Peyer's patch (tissue), 4 donors: ENCODE measurements around the gene LUC7L.
"Not testable (repeated sequence)": the region's sequence is repeated elsewhere in the genome, so short reads cannot be mapped to it uniquely, and the experiment has no call there.

Experiments used
- CTCF ChIP-seq, 6 experiments: fragments of 450-650 bp in 4 of 6; fragments of 200-600 bp in 2 of 6; sonication (generic) in 1 of 6; IDR thresholded peaks; one replicate each; pipeline ENCODE4 v1.5.1; 2017 to 2019; ENCODE audit warnings: antibody characterized with exemption in 6 of 6, mild to moderate bottlenecking in 3 of 6, moderate library complexity in 1 of 6
- POLR2A ChIP-seq, 2 donors: fragments of 450-650 bp; IDR thresholded peaks; one replicate each; pipeline ENCODE4 v1.5.1; 2017; ENCODE audit warnings: antibody characterized with exemption in 2 of 2, mild to moderate bottlenecking in 2 of 2, moderate library complexity in 2 of 2

GRCh38 chr16:173928-174769, 55.1 kb downstream of the LUC7L start:
- TF ChIP-seq POLR2A, CTCF (IDR thresholded peaks at IDR 0.05): not testable (repeated sequence)
